ENCODE measurements around the gene CCDC122.

Gene CCDC122

GRCh38 chr13:43878892-43879754 lies at the start of gene CCDC122:
TSS of gene CCDC122 (minus strand) at chr13:43879740. CDS start at chr13:43869376, 10,364 bp downstream.
- H3K4me1 ChIP-seq (ENCODE audit: low read length) = peaks cover 14% of the 10 kb centered on the region
- no peaks in the 10 kb centered on the region for H3K9me3 ChIP-seq (replicated peaks; ENCODE audit: insufficient read depth, low read length)
- no peaks in the 10 kb centered on the region for H3K79me2 ChIP-seq (ENCODE audit: low read length)
- no peaks in the 10 kb centered on the region for H3K36me3 ChIP-seq (replicated peaks; ENCODE audit: insufficient read depth, low read length)
- TF ChIP-seq EZH2 (optimal IDR thresholded peaks at IDR 0.05; ENCODE audit: low read depth, low read length) (no peak), CTCF (IDR thresholded peaks at IDR 0.05; ENCODE audit: low read length) (no peak), EZH2phosphoT487 (IDR thresholded peaks at IDR 0.05; ENCODE audit: low read length) (no peak)
- peak within 1 kb of the TSS; percentile 73 for H3K9ac ChIP-seq (ENCODE audit: low read length)
- no peaks in the 10 kb centered on the region for H3K9me2 ChIP-seq (replicated peaks; ENCODE audit: insufficient read depth, low read length)
- peak within 1 kb of the TSS; percentile 62 for H3K4me3 ChIP-seq (ENCODE audit: low read length)
- peak within 1 kb of the TSS; percentile 52; the same call in 1 of the 2 replicates for H3K27ac ChIP-seq (ENCODE audit: low read length)
- no peaks in the 10 kb centered on the region for H4K20me1 ChIP-seq (ENCODE audit: insufficient read depth, low read length)
- H3K4me2 ChIP-seq (ENCODE audit: low read depth, low read length) = peak within 1 kb of the TSS; percentile 61
- no peaks in the 10 kb centered on the region for H3K27me3 ChIP-seq (replicated peaks; ENCODE audit: insufficient read depth, low read length)
- no peaks in the 10 kb centered on the region for H3F3A ChIP-seq (ENCODE audit: insufficient read depth, low read length)
- DNase-seq = peak; percentile 60
- peak within 1 kb of the TSS; percentile 57 for H2AFZ ChIP-seq (ENCODE audit: low read length)

- Histone ChIP-seq H4K20me1 (ENCODE audit: insufficient read depth, low read length) (no peaks in the 10 kb centered on the region), H3K27me3 (replicated peaks; ENCODE audit: insufficient read depth, low read length) (no peaks in the 10 kb centered on the region)
Measured at GRCh38 chr13:43924549-43925245, 45.2 kb upstream of the CCDC122 start.

More at GRCh38 chr13:43924549-43925245, 45.2 kb upstream of the CCDC122 start:
- Histone ChIP-seq H3K79me2 (ENCODE audit: low read length) (no peaks in the 10 kb centered on the region), H3K9ac (ENCODE audit: low read length) (no peak overlapping the region), H3K36me3 (replicated peaks; ENCODE audit: insufficient read depth, low read length) (no peaks in the 10 kb centered on the region), H3K9me3 (replicated peaks; ENCODE audit: insufficient read depth, low read length) (no peaks in the 10 kb centered on the region), H3K4me3 (ENCODE audit: low read length) (no peak overlapping the region), H3K9me2 (replicated peaks; ENCODE audit: insufficient read depth, low read length) (no peaks in the 10 kb centered on the region), H3K27ac (ENCODE audit: low read length) (no peak overlapping the region), H3K4me2 (ENCODE audit: low read depth, low read length) (peak overlapping the region; percentile 32; the same call in 1 of the 2 replicates), H2AFZ (ENCODE audit: low read length) (no peak overlapping the region), H3F3A (ENCODE audit: insufficient read depth, low read length) (0 out of 2 replicates have a peak, but pooled peaks cover 4% of the 10 kb centered on the region), H3K4me1 (ENCODE audit: low read length) (peaks cover 6% of the 10 kb centered on the region; the same call in 1 of the 2 replicates)
- peak; percentile 66 for DNase-seq
- no peak for TF ChIP-seq EZH2 (optimal IDR thresholded peaks at IDR 0.05; ENCODE audit: low read depth, low read length)
- no peak for TF ChIP-seq CTCF (IDR thresholded peaks at IDR 0.05; ENCODE audit: low read length)
- no peak for TF ChIP-seq EZH2phosphoT487 (IDR thresholded peaks at IDR 0.05; ENCODE audit: low read length)

Measured in MM.1S (cell line).